Loucy (cell line): Measurements from ENCODE around the gene RNF44.

Experiments used
- CTCF ChIP-seq: fragments of 200-600 bp; sonication (generic); conservative IDR thresholded peaks from 2 replicates; pipeline ENCODE4 v1.5.1; 2014; ENCODE audit warnings: mild to moderate bottlenecking, antibody characterized with exemption, low read length
- EZH2phosphoT487 ChIP-seq: fragments of 200-600 bp; IDR thresholded peaks from 2 replicates; pipeline ENCODE4 v1.6.1; 2018; ENCODE audit warnings: antibody characterized with exemption, mild to moderate bottlenecking, moderate library complexity, borderline replicate concordance

DNA sequence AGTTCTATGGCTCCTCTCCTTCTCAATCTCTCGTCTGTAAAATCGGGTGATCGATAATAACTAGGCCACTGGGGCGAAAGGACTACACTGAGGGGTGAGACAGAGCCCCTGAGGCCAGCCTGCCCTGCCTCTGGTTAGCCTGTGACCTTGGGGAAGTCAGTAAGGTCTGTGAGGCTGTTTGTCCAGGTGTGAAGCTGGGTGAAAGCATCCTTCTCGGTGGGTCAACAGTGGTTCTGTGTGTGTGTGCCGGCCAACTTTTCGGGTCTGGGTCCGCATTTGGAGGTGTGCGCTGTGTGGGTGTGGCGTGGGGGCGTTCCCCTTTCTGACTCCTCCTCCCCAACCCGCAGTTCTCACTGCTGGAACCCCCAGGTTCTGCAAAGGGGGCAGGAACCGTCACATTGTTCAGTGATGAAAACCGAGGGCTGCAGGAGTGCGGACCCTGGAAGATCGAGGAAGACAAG lies 5.0 kb upstream of the RNF44 start:
- TF ChIP-seq CTCF, result no peak
- TF ChIP-seq EZH2phosphoT487, result no peak
